HepG2 (cell line): ENCODE measurements around the gene CTNND1. TPM values are rescaled to one million over a fixed set of nuclear protein-coding genes. Genes with fewer than 3 reads are reported as not detected.

Source experiments
- ATAC-seq: fragments of 200-7000 bp; cut with Tn5 transposase; 3 replicates; pipeline ENCODE4 v1.9.1; 2020; ENCODE audit warnings: mild to moderate bottlenecking, moderate library complexity
- BruUV-seq: library from RNA; stranded (reverse); fragments of 400-500 nt; replicated peaks from 2 replicates; lab custom pipeline; 2021; lab: Mats Ljungman, UMichigan
- CTCF ChIA-PET: fragments of 300-600 bp; formaldehyde crosslinking; extraction: SDS; loops from one replicate; lab custom pipeline; 2021; ENCODE audit warnings: low total read pairs, inconsistent platforms, low intra/inter-chr PET ratio; lab: Yijun Ruan, JAX
- POLR2A ChIA-PET: fragments of 350-600 bp; sonication (Branson Sonifier 250); formaldehyde crosslinking; loops from one replicate; lab custom pipeline; 2020; ENCODE audit warnings: antibody characterized with exemption, inconsistent platforms; lab: Yijun Ruan, JAX
- DNase-seq: peaks from one replicate; pipeline ENCODE4 v3.0.0-alpha.2; 2015; ENCODE audit warnings: low spot score
- FAIRE-seq: peaks from 3 replicates; lab custom pipeline; 2011; peaks lifted over from hg19 to GRCh38; lab: Jason Lieb, UNC
- H2AFZ ChIP-seq: one replicate; pipeline ENCODE4 v1.6.1; 2011; ENCODE audit warnings: low read length, inconsistent platforms
- H3K27ac ChIP-seq: fragments of 300-600 bp; 3 replicates; pipeline ENCODE4 v1.8.0; 2011; ENCODE audit warnings: mixed run types, mild to moderate bottlenecking, mixed read lengths, low read length, inconsistent platforms; ENCODE audit not compliant: insufficient read depth; ENCODE audit errors: extremely low read length
- H3K27me3 ChIP-seq, 2 experiments: fragments of 200-600 bp in 1 of 2; 2 replicates in 1 of 2; 3 replicates in 1 of 2; pipeline versions ENCODE4 v1.6.0 to v1.8.0; 2011; ENCODE audit warnings: low read length in 2 of 2, mild to moderate bottlenecking in 2 of 2, moderate library complexity in 2 of 2, inconsistent platforms in 1 of 2; ENCODE audit not compliant: insufficient read depth in 2 of 2, control insufficient read depth in 1 of 2
- H3K36me3 ChIP-seq, 2 experiments: fragments of 200-600 bp in 1 of 2; replicated peaks in 1 of 2; 2 replicates in 1 of 2; 3 replicates in 1 of 2; pipeline versions ENCODE4 v1.5.1 to v1.8.0; 2011; ENCODE audit warnings: low read length in 2 of 2, inconsistent platforms in 1 of 2; ENCODE audit not compliant: insufficient read depth in 2 of 2, control insufficient read depth in 1 of 2
- H3K4me1 ChIP-seq: 2 replicates; pipeline ENCODE4 v1.5.1; 2012; ENCODE audit warnings: low read length, inconsistent platforms; ENCODE audit not compliant: insufficient read depth
- H3K4me2 ChIP-seq: 2 replicates; pipeline ENCODE4 v1.6.0; 2011; ENCODE audit warnings: low read depth, low read length, inconsistent platforms
- H3K4me3 ChIP-seq, 3 experiments: fragments of 200-600 bp in 1 of 3; sonication (generic), shearing (Covaris generic) in 1 of 3; replicated peaks in 1 of 3; 2 replicates each; pipeline ENCODE4 v1.5.1; 2011 to 2016; ENCODE audit warnings: low read length in 3 of 3, inconsistent platforms in 2 of 3, low read depth in 2 of 3, mild to moderate bottlenecking in 2 of 3, control low read depth in 1 of 3, mixed read lengths in 1 of 3; ENCODE audit not compliant: insufficient read depth in 1 of 3
- H3K79me2 ChIP-seq: one replicate; pipeline ENCODE4 v1.6.1; 2011; ENCODE audit warnings: low read length, inconsistent platforms; ENCODE audit not compliant: insufficient read depth
- H3K9ac ChIP-seq: 2 replicates; pipeline ENCODE4 v1.6.0; 2011; ENCODE audit warnings: mild to moderate bottlenecking, low read depth, low read length, inconsistent platforms; ENCODE audit not compliant: insufficient read depth
- H3K9me3 ChIP-seq: 2 replicates; pipeline ENCODE4 v1.5.1; 2012; ENCODE audit warnings: mild to moderate bottlenecking, low read length
- H4K20me1 ChIP-seq: 2 replicates; pipeline ENCODE4 v1.6.0; 2011; ENCODE audit warnings: inconsistent platforms, mild to moderate bottlenecking, low read length, moderate library complexity; ENCODE audit not compliant: insufficient read depth
- AGO2 ChIP-seq: fragments of 200-400 bp; formaldehyde crosslinking; optimal IDR thresholded peaks from 2 replicates; pipeline ENCODE3; 2017; ENCODE audit warnings: mild to moderate bottlenecking, low read depth, low read length, moderate library complexity
- FUBP1 ChIP-seq: sonication (generic); formaldehyde crosslinking; IDR thresholded peaks from 2 replicates; pipeline ENCODE4 v1.5.1; 2020; ENCODE audit warnings: missing genetic modification reagents, mild to moderate bottlenecking, borderline replicate concordance
- GATAD1 ChIP-seq: IDR thresholded peaks from 2 replicates; pipeline ENCODE4 v1.6.1; 2016; ENCODE audit warnings: missing genetic modification reagents, missing compliant biosample characterization
- KLF9 ChIP-seq: IDR thresholded peaks from 2 replicates; pipeline ENCODE4 v1.6.1; 2016; ENCODE audit warnings: low read depth
- NRL ChIP-seq: sonication (generic); formaldehyde crosslinking; IDR thresholded peaks from 2 replicates; pipeline ENCODE4 v1.5.0; 2020; ENCODE audit warnings: missing genetic modification reagents, mild to moderate bottlenecking, moderate library complexity, borderline replicate concordance
- SMAD3 ChIP-seq: sonication (generic); formaldehyde crosslinking; IDR thresholded peaks from 2 replicates; pipeline ENCODE4 v1.4.0; 2020; ENCODE audit warnings: missing genetic modification reagents
- ZC3H13 ChIP-seq: sonication (generic); formaldehyde crosslinking; IDR thresholded peaks from 2 replicates; pipeline ENCODE4 v1.8.1; 2023; ENCODE audit warnings: mild to moderate bottlenecking, missing genetic modification reagents, moderate library complexity
- ZNF101 ChIP-seq: sonication (generic); formaldehyde crosslinking; IDR thresholded peaks from 2 replicates; pipeline ENCODE4 v1.4.0; 2020; ENCODE audit warnings: mild to moderate bottlenecking, low read depth, missing genetic modification reagents, borderline replicate concordance
- ZNF687 ChIP-seq: sonication (generic); formaldehyde crosslinking; IDR thresholded peaks from 2 replicates; pipeline ENCODE4 v1.5.1; 2020; ENCODE audit warnings: mild to moderate bottlenecking, missing genetic modification reagents, moderate library complexity
- WGBS: methylation state at CpG from one replicate; pipeline ENCODE4 v1.1.6; 2017; ENCODE audit warnings: low lambda C conversion rate; 5-methylcytosine and 5-hydroxymethylcytosine counted together
- in situ Hi-C: cut with HindIII; loops from 2 replicates; pipeline ENCODE4 v1.10.0; 2017; ENCODE audit warnings: low pct_unique_long_range_greater_than_20kb; ENCODE audit not compliant: extremely low pct_ligation_motif_present
- intact Hi-C: fragments of 100-400 bp; cut with micrococcal nuclease; formaldehyde crosslinking; loops from one replicate; pipeline ENCODE4 v1.10.0; 2022; ENCODE audit not compliant: unreplicated experiment
- polyA plus RNA-seq, 8 experiments: library from polyadenylated mRNA; depleted of rRNA in 3 of 8; stranded (reverse) in 7 of 8; unstranded in 1 of 8; fragments of >200 nt; fragmentation: Illumina TruSeq in 4 of 8; extraction: Trizol in 4 of 8; gene quantifications; 2 replicates each; pipeline versions ENCODE4 v1.2.1 to v1.2.3, GENCODE V29; 2011 to 2016; ENCODE audit warnings: low read depth in 4 of 8, missing spikeins in 1 of 8, mixed read lengths in 1 of 8; ENCODE audit not compliant: insufficient read depth in 1 of 8
- total RNA-seq, 5 experiments: library from RNA; depleted of rRNA; stranded (reverse); fragments of >200 nt; fragmentation: Illumina TruSeq; extraction: Trizol; gene quantifications; 2 replicates each; pipeline ENCODE4 v1.2.3, GENCODE V29; 2016; ENCODE audit warnings: low read depth in 1 of 5
- TF ChIP-seq, protein P1 (sequence below): sonication (generic); formaldehyde crosslinking; IDR thresholded peaks from 2 replicates; pipeline ENCODE4 v1.8.1; 2023; ENCODE audit warnings: mild to moderate bottlenecking, inconsistent platforms, moderate library complexity, missing genetic modification reagents, borderline replicate concordance

Gene CTNND1
- total and polyA plus RNA-seq, 2 of the 13 experiments (the other 11 are each of a cell fraction or from before 2014, with no cell fraction given), result 117 to 128 TPM

GRCh38 chr11:57791321-57792059 is 29.9 kb downstream of the CTNND1 start:
- Histone ChIP-seq H3K4me1 (peaks cover 68% of the 10 kb centered on the region), H3K79me2 (peaks cover 90% of the 10 kb centered on the region), H3K9ac (no peak overlapping the region), H4K20me1 (peaks cover 47% of the 10 kb centered on the region), H3K4me2 (no peak overlapping the region), H2AFZ (no peak overlapping the region), H3K9me3 (no peaks in the 10 kb centered on the region), H3K4me3 (no peak overlapping the region), H3K36me3 (peaks cover 11 to 51% of the 10 kb centered on the region in 2 experiments), H3K27me3 (no peaks in the 10 kb centered on the region), H3K27ac (no peak overlapping the region)
- ChIA-PET CTCF (no interaction called here), POLR2A (no interaction called here)
- DNase-seq, result no peak
- in situ Hi-C loops, result no loop called here
- BruUV-seq, result no TSS peak
- no peak for FAIRE-seq
- no peak for ATAC-seq
- WGBS, result 94% methylated on average over 18 of the region's 22 CpGs
- intact Hi-C loops, result no loop called here
- TF ChIP-seq KLF9 (no peak), GATAD1 (no peak), ZNF687 (peak; percentile 17; the same call in 1 of the 2 replicates), NRL (CRISPR knock-in tag) (peak; percentile 31; the same call in 1 of the 2 replicates), SMAD3 (no peak), AGO2 (peak; percentile 58), ZNF101 (CRISPR knock-in tag) (no peak), FUBP1 (CRISPR knock-in tag) (no peak), ZC3H13 (CRISPR knock-in tag) (no peak)
- TF ChIP-seq, protein P1, sequence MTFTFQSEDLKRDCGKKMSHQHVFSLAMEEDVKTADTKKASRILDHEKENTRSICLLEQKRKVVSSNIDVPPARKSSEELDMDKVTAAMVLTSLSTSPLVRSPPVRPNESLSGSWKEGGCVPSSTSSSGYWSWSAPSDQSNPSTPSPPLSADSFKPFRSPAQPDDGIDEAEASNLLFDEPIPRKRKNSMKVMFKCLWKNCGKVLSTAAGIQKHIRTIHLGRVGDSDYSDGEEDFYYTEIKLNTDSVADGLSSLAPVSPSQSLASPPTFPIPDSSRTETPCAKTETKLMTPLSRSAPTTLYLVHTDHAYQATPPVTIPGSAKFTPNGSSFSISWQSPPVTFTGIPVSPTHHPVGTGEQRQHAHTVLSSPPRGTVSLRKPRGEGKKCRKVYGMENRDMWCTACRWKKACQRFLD (CRISPR knock-in tag), result no peak
